Skeletal muscle cell (primary cell): ENCODE data around the gene ARHGAP25.

Source experiments
- DNase-seq: peaks from one replicate; pipeline ENCODE4 v3.0.0-alpha.2; 2010; ENCODE audit warnings: low read depth
- H3K4me3 ChIP-seq: 2 replicates; pipeline ENCODE4 v1.5.1; 2011; ENCODE audit warnings: low read depth, mild to moderate bottlenecking, control low read depth, low read length, moderate library complexity

Gene ARHGAP25

DNA sequence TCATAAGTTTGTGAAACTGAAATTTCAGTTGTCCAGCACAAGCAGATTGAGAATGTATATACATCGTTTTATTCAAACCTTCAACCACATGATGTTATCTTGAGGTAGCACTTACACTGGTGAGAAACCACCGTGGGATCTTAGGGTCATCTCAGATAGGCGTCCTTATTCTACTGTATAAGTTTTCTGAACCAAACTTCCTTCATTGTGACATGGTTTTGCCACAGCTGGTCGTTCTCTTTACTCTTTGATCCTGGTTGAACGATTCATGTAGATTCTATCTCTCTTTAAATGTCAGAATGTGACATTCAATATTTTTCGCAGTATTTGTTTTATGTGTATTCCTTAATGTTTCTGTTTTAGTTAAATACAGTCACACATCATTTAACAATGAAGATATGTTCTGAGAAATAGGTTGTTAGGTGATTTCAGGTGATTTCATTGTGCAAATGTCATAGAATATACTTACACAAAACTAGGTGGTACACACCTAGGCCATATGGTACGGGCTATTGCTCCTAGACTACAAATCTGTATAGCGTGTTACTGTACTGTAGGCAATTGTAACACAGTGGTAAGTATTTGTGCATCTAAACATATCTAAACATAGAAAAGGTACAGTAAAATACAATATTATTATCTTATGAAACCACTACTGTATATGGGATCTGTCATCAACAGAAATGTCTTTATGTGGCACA lies 17.9 kb upstream of the ARHGAP25 start:
- no peak overlapping the region for H3K4me3 ChIP-seq
- no peak for DNase-seq

DNA sequence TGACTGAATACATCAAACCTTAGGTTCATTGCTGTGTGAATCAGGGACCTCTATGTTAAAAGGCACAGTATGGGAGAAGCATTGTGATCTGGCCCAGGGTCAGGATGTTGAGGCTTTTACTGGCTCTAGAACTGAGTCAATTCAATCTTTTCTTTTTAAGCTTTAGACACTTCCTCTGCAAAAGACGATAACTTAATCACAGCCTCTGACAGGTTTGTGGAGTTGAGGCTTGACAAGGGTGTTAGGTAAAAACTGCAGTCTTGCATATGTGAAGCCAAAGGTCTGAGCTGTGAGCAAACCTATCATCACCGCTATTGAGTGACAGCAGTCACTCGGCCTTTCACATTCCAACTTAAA lies 17.3 kb upstream of the ARHGAP25 start:
- no peak for DNase-seq
- H3K4me3 ChIP-seq = no peak overlapping the region

DNA sequence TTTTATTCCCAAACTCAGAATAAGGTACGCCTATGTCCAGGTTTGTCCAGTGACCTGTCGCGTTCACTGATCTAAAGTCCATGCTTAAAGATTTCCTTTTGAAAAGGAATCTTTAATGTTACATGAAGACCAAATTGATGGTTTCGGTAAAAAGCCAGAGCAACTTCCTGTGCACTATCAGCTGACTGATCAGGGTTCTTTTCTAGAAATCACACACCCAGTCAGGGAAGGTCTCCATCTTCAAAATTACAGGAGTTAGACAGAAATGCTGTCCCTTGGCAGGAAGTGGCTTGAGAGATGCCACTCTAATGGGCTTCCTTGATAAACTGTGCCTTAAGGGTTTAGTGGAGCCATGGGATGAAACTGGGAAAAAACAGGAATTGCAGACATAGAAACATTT lies 14.7 kb upstream of the ARHGAP25 start:
- no peak overlapping the region for H3K4me3 ChIP-seq
- no peak for DNase-seq

DNA sequence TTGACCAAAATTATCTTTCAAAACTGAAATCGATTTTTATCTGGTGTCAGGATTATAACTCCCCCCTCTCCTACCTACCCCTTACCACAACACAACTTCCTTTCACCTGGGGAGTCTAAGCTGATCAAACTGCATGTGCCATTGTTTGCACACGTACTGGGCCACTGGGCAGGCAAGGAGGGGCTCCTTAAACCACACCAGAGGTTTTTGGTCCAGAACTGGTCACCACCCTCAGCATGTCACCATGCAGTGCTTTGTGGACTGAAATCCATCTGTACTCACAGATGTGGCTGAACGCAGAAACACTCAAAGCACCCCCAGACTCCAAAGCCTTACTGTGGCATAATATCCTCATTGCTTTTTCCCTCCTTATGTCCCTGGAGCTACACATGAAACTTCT lies 13.9 kb upstream of the ARHGAP25 start:
- no peak overlapping the region for H3K4me3 ChIP-seq
- no peak for DNase-seq

DNA sequence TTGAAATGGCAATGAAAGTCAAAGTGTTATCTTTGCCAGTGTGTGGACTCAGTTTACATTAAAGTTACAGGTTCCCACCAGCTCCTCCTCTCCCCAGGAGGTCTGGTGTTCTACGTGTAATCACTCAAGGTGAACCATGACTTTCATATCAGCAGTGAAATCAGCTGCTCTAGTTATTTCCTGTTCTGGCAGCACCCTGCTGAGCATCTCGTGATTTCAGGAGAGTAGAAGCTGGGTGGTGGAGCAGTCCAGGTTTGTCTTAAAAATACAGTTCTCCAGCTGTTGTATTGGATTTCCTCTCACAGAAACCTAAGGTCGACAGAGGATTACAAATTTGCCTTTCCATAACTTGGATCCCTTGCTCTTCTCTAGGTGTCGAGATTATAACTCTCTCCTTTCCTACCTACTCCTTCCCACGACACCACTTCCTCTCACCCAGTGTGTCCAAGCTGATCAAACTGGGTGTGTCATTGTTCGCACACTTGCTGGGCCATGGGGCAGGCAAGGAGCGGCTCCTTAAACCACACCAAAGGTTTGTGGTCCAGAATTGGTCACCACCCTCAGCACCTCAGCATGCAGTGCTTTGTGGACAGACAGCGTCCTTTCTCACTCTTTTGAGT lies 13.0 kb upstream of the ARHGAP25 start:
- no peak overlapping the region for H3K4me3 ChIP-seq
- no peak for DNase-seq

DNA sequence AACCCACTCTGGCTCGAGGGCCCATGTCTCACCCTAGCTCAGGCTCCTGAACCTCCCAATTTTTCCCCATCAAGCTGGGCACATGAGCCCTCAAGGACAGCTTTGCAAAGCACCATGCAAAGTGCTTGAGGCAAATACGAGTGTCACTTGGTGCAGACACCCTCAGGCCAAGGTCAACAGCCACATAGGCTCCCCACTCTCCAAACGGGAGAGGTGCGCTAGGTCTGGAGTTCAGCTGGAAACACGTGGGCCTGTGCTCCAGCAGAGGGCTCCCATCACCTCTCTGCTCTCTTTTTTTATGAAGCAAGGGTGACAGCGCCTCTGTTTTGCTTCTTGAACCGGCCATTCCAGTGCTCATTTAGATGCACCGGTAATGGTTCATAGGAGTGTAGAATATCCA lies 11.9 kb upstream of the ARHGAP25 start:
- H3K4me3 ChIP-seq = no peak overlapping the region

DNA sequence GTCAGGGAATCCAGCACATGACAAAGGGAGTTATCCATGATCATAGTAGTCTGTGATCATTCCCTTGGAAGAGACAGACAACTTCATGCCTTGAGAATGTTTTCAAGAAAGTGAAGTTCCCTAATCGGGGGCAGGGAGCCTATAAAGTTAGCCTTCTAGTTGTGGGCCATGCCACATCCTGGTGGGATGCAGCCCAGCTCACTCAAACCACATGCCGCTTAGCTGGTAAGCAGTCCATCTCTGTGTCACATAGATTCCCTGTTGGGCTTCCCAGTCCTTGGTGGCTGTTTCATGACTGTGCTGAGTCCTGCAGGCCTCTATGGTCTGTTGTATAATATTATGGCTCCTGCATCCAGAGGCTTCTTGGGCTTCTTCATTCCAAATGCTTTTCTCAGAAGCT lies 11.4 kb upstream of the ARHGAP25 start:
- no peak for DNase-seq
- no peak overlapping the region for H3K4me3 ChIP-seq

More for the DNA sequence above, 11.9 kb upstream of the ARHGAP25 start:
- DNase-seq = no peak

DNA sequence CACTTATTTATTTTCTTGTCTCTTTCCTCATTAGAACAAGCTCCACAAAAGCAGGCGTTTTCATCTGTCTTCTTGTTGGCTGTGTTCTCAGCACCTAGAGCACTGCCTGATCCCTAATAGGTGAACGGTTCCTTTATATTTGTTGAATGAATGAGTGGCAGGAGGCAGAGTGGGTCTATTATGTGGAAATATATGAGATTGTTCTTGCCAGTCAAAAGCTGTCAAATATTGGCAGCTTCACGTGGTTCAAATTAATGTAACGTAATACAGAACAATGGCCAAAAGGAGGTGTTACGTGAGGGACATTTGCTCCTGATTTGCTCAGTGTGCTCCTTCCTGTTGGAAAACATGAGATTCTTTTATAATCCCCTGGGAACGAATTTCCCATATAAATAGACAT lies 8.5 kb upstream of the ARHGAP25 start:
- DNase-seq = no peak
- H3K4me3 ChIP-seq = no peak overlapping the region

DNA sequence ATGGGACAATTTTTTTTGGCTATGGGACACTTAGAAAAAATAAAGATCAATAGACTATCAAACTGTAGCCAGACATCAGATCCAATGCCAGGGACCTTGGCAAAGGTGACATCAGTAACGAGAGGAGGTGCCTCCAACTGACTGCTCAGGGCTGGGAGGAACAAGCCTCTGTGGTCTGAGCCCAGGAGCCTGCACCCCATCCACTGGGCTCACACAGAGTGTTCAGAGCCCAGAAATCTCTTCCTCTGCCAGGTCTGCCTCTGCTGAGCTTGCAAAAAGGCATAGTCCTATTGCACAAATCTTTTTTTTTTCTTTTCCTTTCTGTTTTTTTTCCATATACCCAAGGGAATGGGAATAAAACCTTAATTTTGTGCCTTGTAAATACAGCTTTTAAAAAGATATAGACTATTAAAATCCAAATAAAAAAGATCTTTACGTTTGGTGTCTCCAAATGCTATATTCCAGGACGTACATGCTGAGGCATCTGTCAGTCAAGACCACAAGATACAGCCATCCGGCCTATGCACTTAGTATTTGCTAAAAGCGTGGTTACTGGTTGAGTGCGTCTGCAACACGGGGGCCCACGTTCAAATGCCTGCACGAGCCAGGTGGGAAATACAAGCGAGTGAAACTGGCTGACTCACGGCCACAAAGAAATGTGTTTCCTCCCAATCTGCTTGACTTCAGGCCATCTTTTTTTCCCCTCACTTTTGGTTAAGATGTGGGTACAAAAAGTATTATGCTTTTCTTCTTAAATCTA lies 7.8 kb upstream of the ARHGAP25 start:
- no peak for DNase-seq
- H3K4me3 ChIP-seq = no peak overlapping the region

DNA sequence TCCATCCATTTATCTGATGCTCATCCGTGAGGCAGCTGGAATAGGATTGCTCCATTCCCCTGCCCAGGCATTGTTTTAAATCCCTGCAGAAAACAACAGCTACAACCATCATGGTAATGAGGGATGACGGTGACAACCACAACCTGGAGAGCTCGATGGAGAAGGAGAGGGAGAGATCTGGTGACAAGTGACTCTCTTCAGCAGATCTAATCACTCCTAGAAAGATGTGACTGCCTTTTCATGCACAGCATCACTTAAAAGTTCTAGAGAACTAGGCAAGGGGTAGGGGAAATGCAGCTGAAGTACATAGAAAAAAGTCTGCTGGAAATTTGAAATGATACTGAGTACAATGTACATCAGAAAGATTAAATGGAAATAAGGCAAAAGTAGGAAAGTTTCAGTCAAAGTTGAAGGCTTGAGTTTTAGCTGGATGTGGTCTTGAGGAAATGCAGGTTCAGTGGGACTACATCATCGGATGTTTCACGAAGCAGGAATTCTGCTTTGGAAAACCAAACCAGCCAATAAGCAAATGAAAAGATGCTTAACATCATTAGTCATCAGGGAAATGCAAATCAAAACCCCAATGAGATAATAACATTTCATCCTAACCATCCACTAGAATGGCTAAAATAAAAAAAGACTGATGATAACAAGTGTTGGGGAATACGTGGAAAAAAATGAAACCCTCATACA lies 6.8 kb upstream of the ARHGAP25 start:
- no peak overlapping the region for H3K4me3 ChIP-seq
- DNase-seq = no peak

DNA sequence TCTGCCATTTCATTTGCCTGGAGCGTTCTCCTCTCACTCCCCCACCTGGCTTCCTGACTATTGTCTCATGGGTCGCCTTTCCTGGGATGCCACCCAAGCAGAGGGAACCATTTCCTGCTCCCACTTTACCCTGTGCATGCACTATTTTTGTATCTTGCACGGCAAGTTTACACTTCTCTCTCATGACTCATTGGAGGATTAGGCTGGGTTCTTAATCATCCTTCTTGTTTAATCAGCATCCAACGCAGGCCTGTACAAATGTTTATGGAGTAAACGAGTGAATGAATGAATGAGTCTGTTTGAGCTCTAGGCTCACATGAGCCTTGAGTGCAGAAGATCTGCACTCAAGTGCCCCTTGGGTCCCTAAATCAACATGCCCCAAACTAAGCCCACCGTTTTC lies 3.8 kb upstream of the ARHGAP25 start:
- H3K4me3 ChIP-seq = no peak overlapping the region
- no peak for DNase-seq

DNA sequence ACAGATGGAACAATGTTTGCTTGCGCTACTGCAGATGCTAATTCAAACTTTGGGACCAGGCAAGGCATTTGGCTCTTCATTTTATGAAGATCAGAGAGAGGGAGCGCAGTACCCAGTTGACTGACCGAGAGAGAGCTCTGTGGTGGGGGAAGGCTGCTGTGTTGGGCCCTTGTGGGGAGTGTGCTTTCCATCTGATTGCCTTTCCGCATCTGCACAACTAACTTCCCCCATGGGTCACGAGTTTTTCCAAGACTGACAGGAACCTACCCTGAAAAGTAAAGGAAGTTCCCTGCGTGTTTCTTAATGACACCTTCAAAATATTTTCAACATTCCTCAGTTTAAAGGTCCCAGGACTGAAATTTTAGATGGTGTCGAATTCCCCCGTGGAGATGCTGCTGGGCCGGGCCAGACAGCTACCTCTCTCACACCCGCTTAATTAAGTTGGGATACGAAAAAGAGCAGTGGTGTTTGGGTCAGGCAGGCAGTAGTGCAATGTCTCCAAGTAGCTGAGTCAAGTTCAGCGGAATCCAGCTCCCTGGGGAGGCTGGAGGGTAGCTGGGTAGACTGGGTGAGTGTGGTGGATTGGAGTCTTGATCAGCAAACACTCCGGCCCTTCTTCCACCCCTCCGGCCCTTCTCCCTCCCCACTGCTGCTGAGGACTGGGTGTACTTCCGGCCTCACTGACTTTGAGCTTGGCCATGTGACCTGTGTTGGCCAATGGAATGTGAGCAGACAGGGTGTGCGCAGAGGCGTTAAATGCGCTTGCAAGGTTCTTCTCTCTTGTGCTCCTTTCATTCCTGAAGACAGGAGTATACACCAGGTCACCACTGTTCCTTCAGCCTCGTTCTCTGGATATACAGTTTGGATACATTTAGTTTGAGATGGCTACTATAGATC lies 2.3 kb upstream of the ARHGAP25 start:
- H3K4me3 ChIP-seq = no peak overlapping the region
- no peak for DNase-seq

DNA sequence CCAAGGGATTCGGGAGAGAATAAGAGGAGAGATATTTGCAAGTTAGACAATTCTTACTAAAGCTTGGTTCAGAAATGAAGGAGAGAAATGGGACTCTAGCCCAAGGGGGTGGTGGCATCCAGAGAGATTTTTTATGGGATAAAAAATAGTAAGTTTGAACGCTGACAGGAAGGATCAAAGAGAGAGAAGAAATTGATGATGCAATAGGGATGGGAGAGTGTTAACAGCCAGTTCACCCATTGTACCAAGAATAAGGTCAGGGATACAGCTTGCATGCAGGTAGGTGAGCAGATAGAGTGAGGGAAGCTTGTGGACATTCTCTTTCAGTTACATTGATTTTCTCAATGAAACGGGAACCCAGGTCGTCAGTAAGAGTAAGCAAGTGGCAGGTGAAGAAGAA lies 1.2 kb upstream of the ARHGAP25 start:
- DNase-seq = no peak
- no peak overlapping the region for H3K4me3 ChIP-seq

DNA sequence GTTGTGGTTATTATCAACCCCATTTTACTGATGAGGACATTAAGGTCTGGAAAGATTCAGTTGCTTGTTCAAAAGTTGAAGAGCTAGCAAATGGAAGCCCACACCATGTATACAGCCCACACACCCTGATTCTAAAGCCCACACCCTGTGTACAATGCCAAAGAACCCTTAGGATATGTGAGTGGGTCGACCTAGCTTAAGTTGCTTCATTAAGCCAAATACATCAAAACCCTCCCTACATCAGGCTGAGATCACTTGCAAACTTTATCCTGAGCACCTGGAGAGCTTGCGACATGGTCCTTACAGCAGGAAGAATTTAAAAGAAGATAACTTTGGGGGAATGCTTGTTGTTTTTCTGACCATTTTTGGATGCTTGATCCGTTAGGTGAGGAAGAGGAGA lies 435 bp upstream of the ARHGAP25 start:
- no peak overlapping the region for H3K4me3 ChIP-seq

DNA sequence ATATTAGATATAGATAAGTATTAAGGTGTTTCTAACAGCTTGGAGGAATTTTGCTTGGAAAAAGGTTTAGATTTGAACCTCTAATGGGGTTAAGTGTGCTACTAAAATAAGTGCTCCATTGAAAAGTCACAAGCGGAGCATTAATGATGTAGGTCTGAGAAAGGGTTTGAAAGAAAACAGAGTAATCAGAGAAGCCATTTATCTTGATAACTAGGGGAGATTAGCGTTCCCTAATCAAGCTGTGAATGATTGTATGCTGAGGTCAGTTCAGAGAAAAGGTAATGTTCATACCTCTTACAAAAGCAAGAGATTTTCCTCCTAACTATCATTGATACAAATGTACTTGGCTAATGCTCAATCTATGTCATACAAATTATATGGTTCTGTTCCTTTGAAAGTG lies 1.5 kb downstream of the ARHGAP25 start:
- H3K4me3 ChIP-seq = no peak overlapping the region
- DNase-seq = no peak

More for the DNA sequence above, 435 bp upstream of the ARHGAP25 start:
- no peak for DNase-seq

DNA sequence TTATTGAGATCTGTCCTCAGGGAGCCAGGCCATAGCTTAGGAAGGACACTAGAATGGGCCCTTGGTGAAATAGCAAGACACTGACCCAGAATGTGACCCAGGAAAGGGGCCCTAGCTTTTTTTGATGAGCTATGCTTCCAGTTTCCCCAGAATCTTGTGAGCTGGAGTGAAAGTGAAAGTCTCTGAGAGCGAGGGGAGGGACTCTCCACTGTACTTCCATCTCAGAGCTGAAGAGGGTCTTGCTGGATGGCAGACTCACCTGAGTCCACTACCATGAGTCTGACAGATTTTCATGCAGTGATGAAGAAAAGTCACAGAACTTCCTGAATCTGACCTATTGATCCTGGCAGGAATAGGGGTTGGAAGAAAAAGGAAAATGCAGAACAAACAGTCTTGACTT lies 3.1 kb downstream of the ARHGAP25 start:
- DNase-seq = no peak
- no peak overlapping the region for H3K4me3 ChIP-seq

DNA sequence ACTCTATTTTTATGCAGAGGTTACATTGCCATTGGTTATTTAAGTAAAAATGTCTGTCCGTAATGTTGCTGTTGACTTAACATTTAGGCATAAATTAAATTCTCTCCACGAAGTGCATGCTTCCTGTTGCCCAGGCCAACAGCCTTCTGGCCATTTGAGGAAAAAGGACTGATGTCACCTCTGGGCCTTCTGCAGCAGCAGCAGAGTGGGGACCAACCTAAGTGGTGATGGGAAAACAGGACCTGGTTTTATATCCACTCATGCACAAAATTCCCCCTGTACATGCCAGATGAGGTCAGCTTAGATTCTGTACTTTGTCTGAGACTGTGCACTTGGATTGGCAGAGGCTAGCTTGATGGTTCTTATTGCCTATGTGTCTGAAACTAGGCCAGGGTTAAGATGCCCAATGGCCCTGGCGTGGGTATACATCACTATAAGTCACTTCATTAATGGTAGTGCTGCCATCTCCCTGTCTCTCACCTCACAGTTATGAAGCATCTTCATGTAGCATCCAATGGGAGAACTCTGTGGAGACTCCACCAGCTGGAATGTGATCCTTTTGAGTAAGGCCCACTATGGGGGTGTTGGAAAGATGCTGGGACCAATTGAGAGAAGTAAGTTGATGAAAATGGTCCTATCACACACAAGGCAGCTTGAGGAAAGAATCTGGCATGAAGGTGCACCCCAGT lies 4.4 kb downstream of the ARHGAP25 start:
- DNase-seq = no peak
- H3K4me3 ChIP-seq = no peak overlapping the region

DNA sequence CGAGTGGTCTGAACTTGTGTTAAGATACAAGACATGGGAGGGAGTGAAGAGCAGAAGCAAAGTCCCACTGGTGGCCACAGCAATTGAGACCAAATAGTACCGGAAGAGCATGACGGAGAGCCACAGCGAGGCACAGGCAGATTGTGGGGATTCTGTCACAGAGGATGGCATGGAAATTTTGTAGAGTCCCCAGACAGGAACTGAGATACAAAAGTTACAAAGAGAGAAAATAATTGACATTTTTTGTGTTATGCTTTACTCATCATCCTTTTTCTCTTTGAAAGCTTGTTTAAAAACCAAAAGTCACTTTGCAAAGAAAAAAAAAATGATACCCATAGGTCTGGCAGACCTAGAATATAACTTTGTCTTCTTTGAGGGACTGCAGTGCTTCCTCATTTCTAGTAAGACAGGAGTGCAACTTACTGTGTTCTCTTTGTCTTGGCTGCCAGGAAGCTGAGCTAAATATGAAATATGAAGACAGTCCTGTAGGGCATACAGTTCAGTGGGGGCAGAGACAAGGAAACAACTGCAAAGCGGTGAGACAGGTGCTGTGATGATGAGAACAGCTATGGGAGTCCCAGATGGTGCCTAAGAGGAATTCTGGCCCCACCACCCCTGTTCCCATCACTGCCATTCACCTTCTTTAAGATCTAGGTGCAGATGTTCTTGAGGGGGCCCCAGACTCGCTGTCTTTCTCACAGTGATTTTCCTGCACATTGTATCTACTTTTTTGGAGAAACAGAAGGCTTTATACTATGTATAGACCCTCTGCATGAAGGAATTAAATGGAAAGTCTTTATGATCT lies 5.2 kb downstream of the ARHGAP25 start:
- H3K4me3 ChIP-seq = no peak overlapping the region
- DNase-seq = no peak
